CD4-positive, CD25-positive, alpha-beta regulatory T cell (primary cell): ENCODE data around the gene CCDC150. TPM values are rescaled to one million over a fixed set of nuclear protein-coding genes. Genes with fewer than 3 reads are reported as not detected.
"Not testable (repeated sequence)": the region's sequence is repeated elsewhere in the genome, so short reads cannot be mapped to it uniquely, and the experiment has no call there.

Source experiments
- ATAC-seq, 2 donors: fragments of 150-1000 bp; cut with Tn5 transposase; one replicate each; pipeline ENCODE4 v1.10.0; 2021; ENCODE audit warnings: low read depth in 2 of 2, moderate number of reproducible peaks in 2 of 2, moderate library complexity in 1 of 2
- DNase-seq, 3 donors: peaks; one replicate each; pipeline versions ENCODE4 v3.0.0 to v3.0.0-alpha.2; 2012 to 2022; ENCODE audit warnings: mixed read lengths in 1 of 3
- H3K27ac ChIP-seq: one replicate; pipeline ENCODE4 v1.7.0; 2013; ENCODE audit warnings: mild to moderate bottlenecking, low read length; ENCODE audit not compliant: insufficient read depth, poor library complexity, severe bottlenecking
- H3K27me3 ChIP-seq: one replicate; pipeline ENCODE4 v1.7.0; 2013; ENCODE audit warnings: low read length; ENCODE audit not compliant: control insufficient read depth, insufficient read depth
- H3K36me3 ChIP-seq: one replicate; pipeline ENCODE4 v1.7.0; 2013; ENCODE audit warnings: mild to moderate bottlenecking, low read length, moderate library complexity; ENCODE audit not compliant: control insufficient read depth, insufficient read depth
- H3K4me1 ChIP-seq: 2 replicates; pipeline ENCODE4 v1.7.0; 2013; ENCODE audit warnings: mild to moderate bottlenecking, low read length; ENCODE audit not compliant: insufficient read depth, control insufficient read depth, poor library complexity, severe bottlenecking
- H3K4me3 ChIP-seq: one replicate; pipeline ENCODE4 v1.7.0; 2013; ENCODE audit warnings: low read depth, mild to moderate bottlenecking, low read length, moderate library complexity
- H3K9me3 ChIP-seq, 2 experiments: 1 replicate in 1 of 2; 2 replicates in 1 of 2; pipeline ENCODE4 v1.7.0; 2013; ENCODE audit warnings: low read length in 2 of 2, mild to moderate bottlenecking in 1 of 2, moderate library complexity in 1 of 2; ENCODE audit not compliant: control insufficient read depth in 2 of 2
- H3K27ac Mint-ChIP-seq, 3 donors: one replicate each; pipeline ENCODE4 v1.8.0; 2020 to 2022; ENCODE audit warnings: mild to moderate bottlenecking in 3 of 3, mixed read lengths in 3 of 3, moderate library complexity in 2 of 3
- H3K27me3 Mint-ChIP-seq: one replicate; pipeline ENCODE4 v1.8.0; 2022; ENCODE audit warnings: mild to moderate bottlenecking, mixed read lengths
- H3K36me3 Mint-ChIP-seq: one replicate; pipeline ENCODE4 v1.8.0; 2020; ENCODE audit warnings: mixed read lengths
- H3K4me1 Mint-ChIP-seq, 4 donors: one replicate each; pipeline ENCODE4 v1.8.0; 2020 to 2022; ENCODE audit warnings: mixed read lengths in 4 of 4, mild to moderate bottlenecking in 1 of 4
- H3K4me3 Mint-ChIP-seq, 4 donors: one replicate each; pipeline ENCODE4 v1.8.0; 2020 to 2022; ENCODE audit warnings: mild to moderate bottlenecking in 4 of 4, mixed read lengths in 4 of 4, moderate library complexity in 3 of 4
- H3K9me3 Mint-ChIP-seq, 7 donors: one replicate each; pipeline ENCODE4 v1.8.0; 2020 to 2022; ENCODE audit warnings: mixed read lengths in 7 of 7, mild to moderate bottlenecking in 3 of 7, moderate library complexity in 2 of 7
- polyA plus RNA-seq, 4 donors: library from polyadenylated mRNA; unstranded; fragments of 300-500 nt; fragmentation: Illumina TruSeq; gene quantifications; one replicate each; pipeline ENCODE4 v1.2.3, GENCODE V29; 2021
- total RNA-seq: library from RNA; stranded (reverse); gene quantifications from one replicate; pipeline ENCODE4 v1.2.3, GENCODE V29; 2022

CCDC150 gene
- total and polyA plus RNA-seq, 5 donors from 2014 or later, result 0.21 to 0.74 TPM; not detected in 3

- not testable (repeated sequence) for H3K36me3 ChIP-seq, H3K27ac ChIP-seq, ATAC-seq, H3K4me1 ChIP-seq, H3K4me3 ChIP-seq, H3K4me3 Mint-ChIP-seq, H3K4me1 Mint-ChIP-seq, DNase-seq, H3K27me3 ChIP-seq, H3K27ac Mint-ChIP-seq, H3K36me3 Mint-ChIP-seq, H3K27me3 Mint-ChIP-seq
- peaks cover 8 to 10% of the 10 kb centered on the region in 2 experiments for H3K9me3 ChIP-seq
- H3K9me3 Mint-ChIP-seq, result peaks cover 2 to 32% (median 11%) of the 10 kb centered on the region in 7 donors
These were observed 47.2 kb downstream of the CCDC150 start for GRCh38 chr2:196686737-196687136.

DNA sequence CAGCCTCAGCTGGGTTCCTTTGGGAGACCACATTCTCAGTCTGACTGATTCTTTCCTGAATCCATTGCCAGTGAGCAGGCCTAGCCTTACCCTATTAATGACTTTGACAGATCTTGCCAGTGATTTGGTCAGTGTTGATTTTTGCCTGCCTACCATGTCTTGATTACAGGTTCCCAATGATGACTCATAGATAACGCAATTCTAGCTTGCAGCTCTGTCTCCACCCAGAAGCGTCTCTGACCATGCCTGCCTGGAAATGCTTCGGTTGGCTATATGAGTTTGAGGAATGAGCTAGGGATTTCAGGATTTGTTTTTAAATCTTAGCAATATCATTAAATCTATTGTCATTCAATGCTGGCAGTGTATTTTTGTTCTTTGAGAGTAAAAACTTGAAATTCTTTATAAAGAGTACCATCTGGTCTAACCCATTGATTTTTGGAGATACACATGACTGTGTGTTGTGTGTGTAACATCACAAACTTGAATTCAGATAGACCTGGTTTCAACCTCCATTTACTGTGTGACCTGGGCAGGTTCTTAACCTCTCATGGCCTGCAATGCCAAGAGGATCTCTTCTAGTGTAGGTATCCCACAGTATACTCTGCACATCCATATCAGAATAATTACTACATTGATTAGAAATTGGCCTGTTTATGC, 57.0 kb downstream of the CCDC150 start:
- Mint-ChIP-seq H3K27ac (no peak overlapping the region), H3K27me3 (no peaks in the 10 kb centered on the region), H3K36me3 (no peaks in the 10 kb centered on the region), H3K4me3 (no peak overlapping the region), H3K4me1 (no peaks in the 10 kb centered on the region), H3K9me3 (peaks cover 0 to 5% (median 0%) of the 10 kb centered on the region in 7 donors)
- Histone ChIP-seq H3K4me3 (no peak overlapping the region), H3K27ac (no peak overlapping the region), H3K36me3 (no peaks in the 10 kb centered on the region), H3K27me3 (no peaks in the 10 kb centered on the region), H3K4me1 (no peaks in the 10 kb centered on the region), H3K9me3 (no peaks in the 10 kb centered on the region)
- ATAC-seq (no peak), DNase-seq (no peak)

GRCh38 chr2:196697825-196698224, 58.3 kb downstream of the CCDC150 start:
- DNase-seq (no peak), ATAC-seq (no peak)
- Histone ChIP-seq H3K27me3 (no peaks in the 10 kb centered on the region), H3K4me3 (no peak overlapping the region), H3K27ac (no peak overlapping the region), H3K9me3 (no peaks in the 10 kb centered on the region), H3K36me3 (no peaks in the 10 kb centered on the region), H3K4me1 (no peaks in the 10 kb centered on the region)
- Mint-ChIP-seq H3K27me3 (no peaks in the 10 kb centered on the region), H3K9me3 (peaks cover 0 to 2% (median 0%) of the 10 kb centered on the region in 7 donors), H3K36me3 (no peaks in the 10 kb centered on the region), H3K4me1 (no peaks in the 10 kb centered on the region), H3K4me3 (no peak overlapping the region), H3K27ac (no peak overlapping the region)

DNA sequence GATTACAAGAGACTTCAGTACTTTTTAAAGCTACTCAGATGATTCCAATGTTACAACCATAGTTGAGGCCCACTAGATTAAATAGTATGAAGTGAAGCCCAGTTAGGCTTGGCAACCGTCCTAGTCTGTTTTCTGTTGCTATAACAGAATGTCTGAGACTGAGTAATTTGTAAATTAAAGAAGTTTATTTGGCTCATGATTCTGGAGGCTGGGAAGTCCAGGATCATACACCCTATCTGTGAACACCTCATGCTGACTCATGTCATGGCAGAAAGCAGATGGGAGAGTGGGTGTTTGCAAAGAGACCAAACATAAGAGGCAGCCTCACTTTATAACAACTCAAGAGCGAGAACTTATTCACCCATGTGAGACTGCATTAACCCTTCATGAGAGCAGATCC, 63.1 kb downstream of the CCDC150 start:
- Mint-ChIP-seq H3K9me3 (peaks cover 0 to 3% (median 0%) of the 10 kb centered on the region in 7 donors), H3K4me1 (no peaks in the 10 kb centered on the region), H3K36me3 (no peaks in the 10 kb centered on the region), H3K27ac (no peak overlapping the region), H3K4me3 (no peak overlapping the region), H3K27me3 (no peaks in the 10 kb centered on the region)
- H3K9me3 ChIP-seq, result no peaks in the 10 kb centered on the region
- no peak overlapping the region for H3K4me3 ChIP-seq
- H3K27ac ChIP-seq, result no peak overlapping the region
- DNase-seq, result no peak
- H3K36me3 ChIP-seq, result no peaks in the 10 kb centered on the region
- H3K4me1 ChIP-seq, result no peaks in the 10 kb centered on the region
- H3K27me3 ChIP-seq, result no peaks in the 10 kb centered on the region
- ATAC-seq, result no peak

DNA sequence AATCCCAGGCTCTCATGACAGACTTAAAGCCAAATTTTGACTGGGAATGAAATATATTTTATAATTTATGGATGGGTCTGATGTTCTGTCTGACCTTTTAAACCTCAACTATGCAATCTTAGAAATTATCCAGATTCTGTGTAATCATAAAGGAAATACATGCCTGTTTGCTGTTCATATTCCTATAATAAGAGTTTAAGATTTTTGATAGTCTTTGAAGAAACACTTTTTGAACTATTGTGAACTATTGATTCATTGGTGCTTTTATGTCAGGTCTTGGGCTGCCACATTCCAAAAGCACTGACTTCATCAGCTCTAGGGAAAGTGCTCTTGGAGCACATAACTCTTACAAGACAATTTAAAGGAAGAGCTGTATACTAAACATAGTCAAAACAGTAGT, 64.2 kb downstream of the CCDC150 start:
- ATAC-seq (no peak), DNase-seq (no peak)
- no peaks in the 10 kb centered on the region for H3K4me1 ChIP-seq
- Mint-ChIP-seq H3K4me3 (no peak overlapping the region), H3K27ac (no peak overlapping the region), H3K9me3 (peaks cover 0 to 6% (median 0%) of the 10 kb centered on the region in 7 donors), H3K4me1 (no peaks in the 10 kb centered on the region), H3K27me3 (no peaks in the 10 kb centered on the region), H3K36me3 (no peaks in the 10 kb centered on the region)
- H3K27ac ChIP-seq, result no peak overlapping the region
- no peaks in the 10 kb centered on the region for H3K27me3 ChIP-seq
- H3K9me3 ChIP-seq, result no peaks in the 10 kb centered on the region
- H3K36me3 ChIP-seq, result no peaks in the 10 kb centered on the region
- H3K4me3 ChIP-seq, result no peak overlapping the region

DNA sequence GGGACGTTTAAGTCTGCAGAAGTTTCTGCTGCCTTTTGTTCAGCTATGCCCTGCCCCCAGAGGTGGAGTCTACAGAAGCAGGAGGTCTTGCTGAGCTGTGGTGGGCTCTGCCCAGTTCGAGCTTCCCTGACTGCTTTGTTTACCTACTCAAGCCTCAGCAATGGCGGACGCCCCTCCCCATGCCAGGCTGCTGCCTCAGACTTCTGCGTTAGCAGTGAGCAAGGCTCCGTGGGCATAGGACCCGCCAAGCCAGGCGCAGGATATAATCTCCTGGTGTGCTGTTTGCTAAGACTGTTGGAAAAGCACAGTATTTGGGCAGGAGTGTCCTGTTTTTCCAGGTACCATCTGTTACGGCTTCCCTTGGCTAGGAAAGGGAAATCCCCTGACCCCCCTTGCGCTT, 70.5 kb downstream of the CCDC150 start:
- not testable (repeated sequence) for H3K4me1 ChIP-seq, ATAC-seq, H3K36me3 Mint-ChIP-seq, H3K27me3 Mint-ChIP-seq, H3K27ac ChIP-seq, H3K4me3 Mint-ChIP-seq, H3K9me3 ChIP-seq, H3K27me3 ChIP-seq, H3K4me1 Mint-ChIP-seq, H3K27ac Mint-ChIP-seq, DNase-seq, H3K36me3 ChIP-seq, H3K4me3 ChIP-seq
- peaks cover 0 to 14% (median 4%) of the 10 kb centered on the region in 7 donors for H3K9me3 Mint-ChIP-seq

GRCh38 chr2:196711625-196712024, 72.1 kb downstream of the CCDC150 start:
- Histone ChIP-seq H3K4me3 (no peak overlapping the region), H3K9me3 (no peaks in the 10 kb centered on the region), H3K27ac (no peak overlapping the region), H3K36me3 (no peaks in the 10 kb centered on the region), H3K27me3 (no peaks in the 10 kb centered on the region), H3K4me1 (no peaks in the 10 kb centered on the region)
- no peaks in the 10 kb centered on the region for H3K36me3 Mint-ChIP-seq
- ATAC-seq, result no peak
- no peaks in the 10 kb centered on the region for H3K27me3 Mint-ChIP-seq
- H3K27ac Mint-ChIP-seq, result no peak overlapping the region
- H3K9me3 Mint-ChIP-seq, result peaks cover 0 to 14% (median 5%) of the 10 kb centered on the region in 7 donors
- no peak overlapping the region for H3K4me3 Mint-ChIP-seq
- DNase-seq, result no peak
- no peaks in the 10 kb centered on the region for H3K4me1 Mint-ChIP-seq

GRCh38 chr2:196712867-196713266, 73.4 kb downstream of the CCDC150 start:
- ATAC-seq, result no peak
- Mint-ChIP-seq H3K36me3 (peaks cover 4% of the 10 kb centered on the region), H3K4me1 (no peaks in the 10 kb centered on the region), H3K27me3 (no peaks in the 10 kb centered on the region), H3K9me3 (peaks cover 0 to 14% (median 1%) of the 10 kb centered on the region in 7 donors), H3K27ac (no peak overlapping the region), H3K4me3 (no peak overlapping the region)
- Histone ChIP-seq H3K4me1 (no peaks in the 10 kb centered on the region), H3K27ac (no peak overlapping the region), H3K36me3 (no peaks in the 10 kb centered on the region), H3K9me3 (no peaks in the 10 kb centered on the region), H3K27me3 (no peaks in the 10 kb centered on the region), H3K4me3 (no peak overlapping the region)
- no peak for DNase-seq
